ENCODE measurements around the gene MTMR4.
"Not testable (repeated sequence)": the region's sequence is repeated elsewhere in the genome, so short reads cannot be mapped to it uniquely, and the experiment has no call there.

The MTMR4 gene

GRCh38 chr17:58521680-58522079 lies 7.2 kb upstream of the MTMR4 start:
- DNase-seq, result no peak

- peak in 1 of 5 experiments; percentile 42 for DNase-seq
These were observed 6.5 kb upstream of the MTMR4 start for GRCh38 chr17:58520843-58521430.

GRCh38 chr17:58517928-58518609 lies 3.6 kb upstream of the MTMR4 start:
- DNase-seq, result peak; percentile 95 to 100 (median 99)

- DNase-seq, result no peak
These were observed 3.0 kb upstream of the MTMR4 start for GRCh38 chr17:58517378-58517927.

GRCh38 chr17:58516644-58517377 lies 2.4 kb upstream of the MTMR4 start:
- no peak for DNase-seq

- no peak for DNase-seq
These were observed 848 bp upstream of the MTMR4 start for GRCh38 chr17:58515286-58515685.

GRCh38 chr17:58514770-58515157 lies 326 bp upstream of the MTMR4 start:
- no peak for DNase-seq

- DNase-seq, result peak in 1 of 5 experiments; percentile 22
These were observed 1.0 kb downstream of the MTMR4 start for GRCh38 chr17:58513267-58513964.

GRCh38 chr17:58510075-58510474 lies 4.4 kb downstream of the MTMR4 start:
- DNase-seq, result no peak

GRCh38 chr17:58508341-58509067 lies 5.9 kb downstream of the MTMR4 start:
- DNase-seq, result no peak

- no peak for DNase-seq
These were observed 7.3 kb downstream of the MTMR4 start for GRCh38 chr17:58507123-58507634.

GRCh38 chr17:58506354-58507080 lies 7.9 kb downstream of the MTMR4 start:
- DNase-seq, result no peak

- DNase-seq, result no peak
These were observed 9.5 kb downstream of the MTMR4 start for GRCh38 chr17:58504826-58505351.

- DNase-seq, result no peak
These were observed 10.6 kb downstream of the MTMR4 start for GRCh38 chr17:58503866-58504265.

GRCh38 chr17:58503134-58503533 lies 11.3 kb downstream of the MTMR4 start:
- not testable (repeated sequence) for DNase-seq

GRCh38 chr17:58501451-58501850 lies 13.0 kb downstream of the MTMR4 start:
- DNase-seq, result no peak

- no peak for DNase-seq
These were observed 16.1 kb downstream of the MTMR4 start for GRCh38 chr17:58498177-58498828.

- no peak for DNase-seq
These were observed 20.9 kb downstream of the MTMR4 start for GRCh38 chr17:58493506-58493905.

GRCh38 chr17:58492238-58493121 lies 22.0 kb downstream of the MTMR4 start:
- peak in 1 of 5 experiments; percentile 57 for DNase-seq
